ENCODE data around the gene CRMP1.

DNA sequence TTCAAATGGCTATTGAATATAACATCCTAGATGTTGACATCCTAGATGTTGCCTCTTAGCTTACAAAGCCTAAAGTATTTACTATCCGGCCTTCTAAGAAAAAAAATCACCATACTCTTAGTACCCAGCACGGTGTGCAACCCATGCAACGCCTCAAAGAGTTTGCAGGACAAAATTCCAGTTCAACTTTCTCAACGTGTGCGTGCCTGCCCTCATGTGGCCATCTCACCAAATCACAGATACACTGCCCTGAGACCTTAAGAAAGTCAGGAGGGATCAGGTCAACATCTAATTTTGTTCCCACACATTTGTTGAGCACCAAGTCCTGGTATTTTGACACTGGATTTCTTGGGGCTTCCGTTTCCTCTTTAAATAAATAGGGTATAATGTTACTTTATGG is 68.3 kb downstream of the CRMP1 start:
- TF ChIP-seq, protein P1, sequence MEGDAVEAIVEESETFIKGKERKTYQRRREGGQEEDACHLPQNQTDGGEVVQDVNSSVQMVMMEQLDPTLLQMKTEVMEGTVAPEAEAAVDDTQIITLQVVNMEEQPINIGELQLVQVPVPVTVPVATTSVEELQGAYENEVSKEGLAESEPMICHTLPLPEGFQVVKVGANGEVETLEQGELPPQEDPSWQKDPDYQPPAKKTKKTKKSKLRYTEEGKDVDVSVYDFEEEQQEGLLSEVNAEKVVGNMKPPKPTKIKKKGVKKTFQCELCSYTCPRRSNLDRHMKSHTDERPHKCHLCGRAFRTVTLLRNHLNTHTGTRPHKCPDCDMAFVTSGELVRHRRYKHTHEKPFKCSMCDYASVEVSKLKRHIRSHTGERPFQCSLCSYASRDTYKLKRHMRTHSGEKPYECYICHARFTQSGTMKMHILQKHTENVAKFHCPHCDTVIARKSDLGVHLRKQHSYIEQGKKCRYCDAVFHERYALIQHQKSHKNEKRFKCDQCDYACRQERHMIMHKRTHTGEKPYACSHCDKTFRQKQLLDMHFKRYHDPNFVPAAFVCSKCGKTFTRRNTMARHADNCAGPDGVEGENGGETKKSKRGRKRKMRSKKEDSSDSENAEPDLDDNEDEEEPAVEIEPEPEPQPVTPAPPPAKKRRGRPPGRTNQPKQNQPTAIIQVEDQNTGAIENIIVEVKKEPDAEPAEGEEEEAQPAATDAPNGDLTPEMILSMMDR (IDR thresholded peaks at IDR 0.05): peak in 2 of 6 experiments; percentile 18 to 48
- no peak for TF ChIP-seq POLR2A (IDR thresholded peaks at IDR 0.05)
